Hepatocyte (in vitro differentiated cells): Measurements from ENCODE around the gene SPSB1.

Experiments used
- CTCF ChIP-seq: fragments of 200-600 bp; sonication (generic); IDR thresholded peaks from 2 replicates; pipeline ENCODE4 v1.5.1; 2016; ENCODE audit warnings: antibody characterized with exemption, mild to moderate bottlenecking; ENCODE audit not compliant: poor library complexity
- EZH2 ChIP-seq: fragments of 200-600 bp; sonication (generic); IDR thresholded peaks from 2 replicates; pipeline ENCODE4 v1.6.1; 2016; ENCODE audit warnings: antibody characterized with exemption, mild to moderate bottlenecking, borderline replicate concordance
- EZH2phosphoT487 ChIP-seq: fragments of 200-600 bp; sonication (generic); IDR thresholded peaks from one replicate; pipeline ENCODE4 v1.6.1; 2018; ENCODE audit warnings: antibody characterized with exemption, mild to moderate bottlenecking, low read depth, moderate library complexity; ENCODE audit not compliant: unreplicated experiment, severe bottlenecking

- TF ChIP-seq CTCF (no peak), EZH2 (no peak), EZH2phosphoT487 (no peak)
Observed at GRCh38 chr1:9321480-9321849, 28.8 kb downstream of the SPSB1 start.
